Mesothelial cell of epicardium (in vitro differentiated cells): ENCODE data around the gene TRIAP1. TPM values are rescaled to one million over a fixed set of nuclear protein-coding genes. Genes with fewer than 3 reads are reported as not detected.

ENCODE experiments used
- DNase-seq, 2 experiments: peaks; one replicate each; pipeline ENCODE4 v3.0.0; 2021; ENCODE audit warnings: low spot score in 2 of 2; ENCODE audit not compliant: unreplicated experiment in 2 of 2
- H3K27ac Mint-ChIP-seq: 2 replicates; pipeline ENCODE4 v1.8.0; 2021; ENCODE audit warnings: mixed read lengths
- H3K27me3 Mint-ChIP-seq: 2 replicates; pipeline ENCODE4 v1.8.0; 2021; ENCODE audit warnings: low read depth, mixed read lengths
- H3K36me3 Mint-ChIP-seq: 2 replicates; pipeline ENCODE4 v1.8.0; 2021; ENCODE audit warnings: mixed read lengths
- H3K4me1 Mint-ChIP-seq: 2 replicates; pipeline ENCODE4 v1.8.0; 2021; ENCODE audit warnings: mixed read lengths
- H3K4me3 Mint-ChIP-seq: 2 replicates; pipeline ENCODE4 v1.8.0; 2021; ENCODE audit warnings: mild to moderate bottlenecking, moderate library complexity, mixed read lengths
- H3K9me3 Mint-ChIP-seq: 2 replicates; pipeline ENCODE4 v1.8.0; 2021; ENCODE audit warnings: mixed read lengths
- CTCF ChIP-seq: fragments of 200-600 bp; sonication (generic); IDR thresholded peaks from one replicate; pipeline ENCODE4 v1.5.0; 2021; ENCODE audit warnings: antibody characterized with exemption; ENCODE audit not compliant: unreplicated experiment
- total RNA-seq: library from RNA; stranded (reverse); gene quantifications from 3 replicates; pipeline ENCODE4 v1.2.1, GENCODE V29; 2021

TRIAP1 gene
- total RNA-seq, 1 donor from 2014 or later: 25.3 TPM

GRCh38 chr12:120432772-120433525, 13.2 kb downstream of the TRIAP1 start:
- no peak for TF ChIP-seq CTCF

GRCh38 chr12:120429368-120429767, 16.8 kb downstream of the TRIAP1 start:
- Mint-ChIP-seq H3K36me3 (no peaks in the 10 kb centered on the region), H3K9me3 (no peaks in the 10 kb centered on the region), H3K4me3 (no peak overlapping the region), H3K27ac (no peak overlapping the region), H3K4me1 (peaks cover 2% of the 10 kb centered on the region), H3K27me3 (no peaks in the 10 kb centered on the region)
- TF ChIP-seq CTCF: no peak
- no peak for DNase-seq

More at GRCh38 chr12:120432772-120433525, 13.2 kb downstream of the TRIAP1 start:
- H3K4me3 Mint-ChIP-seq: no peak overlapping the region
- peaks cover 8% of the 10 kb centered on the region for H3K4me1 Mint-ChIP-seq
- H3K27me3 Mint-ChIP-seq: no peaks in the 10 kb centered on the region
- H3K36me3 Mint-ChIP-seq: no peaks in the 10 kb centered on the region
- no peak for DNase-seq
- H3K9me3 Mint-ChIP-seq: no peaks in the 10 kb centered on the region
- no peak overlapping the region for H3K27ac Mint-ChIP-seq

GRCh38 chr12:120428597-120429229, 17.5 kb downstream of the TRIAP1 start:
- TF ChIP-seq CTCF: no peak
- DNase-seq: no peak
- Mint-ChIP-seq H3K9me3 (no peaks in the 10 kb centered on the region), H3K4me3 (no peak overlapping the region), H3K4me1 (peaks cover 2% of the 10 kb centered on the region), H3K27ac (no peak overlapping the region), H3K27me3 (no peaks in the 10 kb centered on the region), H3K36me3 (no peaks in the 10 kb centered on the region)

GRCh38 chr12:120425797-120426196, 20.4 kb downstream of the TRIAP1 start:
- Mint-ChIP-seq H3K4me1 (peaks cover 2% of the 10 kb centered on the region), H3K4me3 (no peak overlapping the region), H3K27me3 (no peaks in the 10 kb centered on the region), H3K9me3 (no peaks in the 10 kb centered on the region), H3K27ac (no peak overlapping the region), H3K36me3 (no peaks in the 10 kb centered on the region)
- no peak for DNase-seq
- TF ChIP-seq CTCF: no peak

GRCh38 chr12:120422892-120423456, 23.2 kb downstream of the TRIAP1 start:
- H3K4me1 Mint-ChIP-seq: no peaks in the 10 kb centered on the region
- H3K4me3 Mint-ChIP-seq: no peak overlapping the region
- H3K9me3 Mint-ChIP-seq: no peaks in the 10 kb centered on the region

More at GRCh38 chr12:120422892-120423456, 23.2 kb downstream of the TRIAP1 start:
- TF ChIP-seq CTCF: no peak
- H3K36me3 Mint-ChIP-seq: no peaks in the 10 kb centered on the region
- H3K27me3 Mint-ChIP-seq: no peaks in the 10 kb centered on the region
- no peak for DNase-seq
- no peak overlapping the region for H3K27ac Mint-ChIP-seq
